Fibroblast of the aortic adventitia (primary cell): ENCODE measurements around the gene PCDH9. TPM values are rescaled to one million over a fixed set of nuclear protein-coding genes. Genes with fewer than 3 reads are reported as not detected.
"Not testable (repeated sequence)": the region's sequence is repeated elsewhere in the genome, so short reads cannot be mapped to it uniquely, and the experiment has no call there.

Experiments
- DNase-seq: peaks from one replicate; pipeline ENCODE4 v3.0.0-alpha.2; 2010; ENCODE audit warnings: low read depth
- H3K4me3 ChIP-seq: 2 replicates; pipeline ENCODE4 v1.5.1; 2011; ENCODE audit warnings: low read depth, mild to moderate bottlenecking, control low read depth, low read length, moderate library complexity
- total RNA-seq: library from RNA; depleted of rRNA; stranded (reverse); fragments of >200 nt; gene quantifications from 2 replicates; pipeline ENCODE4 v1.2.3, GENCODE V29; 2012; ENCODE audit warnings: low replicate concordance
- TF ChIP-seq, protein P1 (sequence below): IDR thresholded peaks from 2 replicates; pipeline ENCODE4 v1.5.1; 2011; ENCODE audit warnings: mild to moderate bottlenecking, low read length, control low read depth, inconsistent platforms; ENCODE audit not compliant: insufficient read depth

PCDH9 gene
- total RNA-seq, 1 donor, result 19.0 TPM

DNA sequence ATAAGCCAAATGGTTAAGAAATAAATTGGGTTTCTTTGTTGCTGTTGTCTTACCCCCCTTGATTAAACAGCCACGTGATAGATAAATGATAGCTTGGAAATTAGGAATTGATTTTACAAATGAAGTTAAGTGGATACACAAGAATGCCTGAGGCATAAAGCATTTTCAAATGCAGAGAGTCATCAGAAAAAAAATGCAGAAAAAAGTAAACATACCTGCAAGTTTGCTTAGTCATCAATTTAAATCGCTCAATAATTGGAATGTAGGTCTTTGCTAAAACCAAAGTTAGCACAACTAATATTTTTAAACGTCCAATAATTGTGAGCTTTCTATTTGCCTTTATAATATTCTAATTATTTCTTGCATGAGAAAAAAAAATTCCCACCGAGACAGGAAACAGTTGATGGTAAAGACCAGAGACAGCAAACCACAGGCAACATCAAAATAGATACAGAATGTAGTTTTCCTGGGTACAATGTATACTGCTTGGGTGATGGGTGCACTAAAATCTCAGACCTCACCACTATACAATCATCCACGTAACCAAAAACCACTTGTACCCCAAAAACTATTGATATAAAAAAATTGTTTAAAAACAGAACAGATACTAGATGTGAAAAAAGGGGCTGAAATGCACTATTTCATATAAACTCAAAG lies 924.0 kb downstream of the PCDH9 start:
- no peak for DNase-seq
- TF ChIP-seq, protein P1, sequence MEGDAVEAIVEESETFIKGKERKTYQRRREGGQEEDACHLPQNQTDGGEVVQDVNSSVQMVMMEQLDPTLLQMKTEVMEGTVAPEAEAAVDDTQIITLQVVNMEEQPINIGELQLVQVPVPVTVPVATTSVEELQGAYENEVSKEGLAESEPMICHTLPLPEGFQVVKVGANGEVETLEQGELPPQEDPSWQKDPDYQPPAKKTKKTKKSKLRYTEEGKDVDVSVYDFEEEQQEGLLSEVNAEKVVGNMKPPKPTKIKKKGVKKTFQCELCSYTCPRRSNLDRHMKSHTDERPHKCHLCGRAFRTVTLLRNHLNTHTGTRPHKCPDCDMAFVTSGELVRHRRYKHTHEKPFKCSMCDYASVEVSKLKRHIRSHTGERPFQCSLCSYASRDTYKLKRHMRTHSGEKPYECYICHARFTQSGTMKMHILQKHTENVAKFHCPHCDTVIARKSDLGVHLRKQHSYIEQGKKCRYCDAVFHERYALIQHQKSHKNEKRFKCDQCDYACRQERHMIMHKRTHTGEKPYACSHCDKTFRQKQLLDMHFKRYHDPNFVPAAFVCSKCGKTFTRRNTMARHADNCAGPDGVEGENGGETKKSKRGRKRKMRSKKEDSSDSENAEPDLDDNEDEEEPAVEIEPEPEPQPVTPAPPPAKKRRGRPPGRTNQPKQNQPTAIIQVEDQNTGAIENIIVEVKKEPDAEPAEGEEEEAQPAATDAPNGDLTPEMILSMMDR, result no peak
- no peak overlapping the region for H3K4me3 ChIP-seq

DNA sequence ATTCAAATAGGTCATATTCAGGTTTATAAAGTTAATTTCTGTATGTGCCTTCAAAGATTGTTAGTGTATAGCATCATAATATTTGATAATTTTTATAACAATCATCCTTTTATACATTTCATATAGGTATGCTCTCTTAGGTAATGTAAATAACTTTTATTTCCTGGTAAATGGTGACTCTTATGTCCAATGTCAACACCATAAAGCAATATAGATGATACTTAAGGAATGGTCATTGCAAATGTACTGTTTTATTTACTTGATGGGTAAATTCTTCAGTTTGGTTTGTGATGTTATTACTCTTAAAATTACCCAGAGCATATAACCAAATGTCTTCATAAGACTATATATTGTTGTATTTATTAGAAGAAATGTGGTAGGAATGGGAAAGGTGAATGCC lies 928.7 kb downstream of the PCDH9 start:
- TF ChIP-seq, protein P1, result no peak
- H3K4me3 ChIP-seq, result no peak overlapping the region
- DNase-seq, result no peak

DNA sequence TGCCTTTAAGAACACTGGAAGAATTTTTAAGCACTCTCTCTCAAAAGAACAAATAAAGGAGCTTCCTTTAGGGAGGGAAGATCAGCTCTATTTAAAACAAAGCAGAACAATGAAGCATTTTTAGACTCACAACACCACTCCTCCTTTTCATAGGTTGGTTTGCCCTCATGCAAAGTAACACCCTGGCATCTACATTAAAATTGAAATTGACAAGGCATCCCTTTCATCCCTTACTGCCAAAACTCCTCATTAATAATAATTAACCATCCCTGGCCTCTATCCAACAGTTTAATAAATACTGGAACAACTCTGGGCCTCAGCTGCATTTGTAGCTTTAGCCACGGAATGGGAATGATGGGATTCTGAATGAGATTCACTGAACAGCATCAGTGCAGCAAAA lies 929.1 kb downstream of the PCDH9 start:
- H3K4me3 ChIP-seq, result no peak overlapping the region
- TF ChIP-seq, protein P1, result no peak
- no peak for DNase-seq

- H3K4me3 ChIP-seq, result no peak overlapping the region
- TF ChIP-seq, protein P1, result no peak
- DNase-seq, result no peak
These were observed 933.3 kb downstream of the PCDH9 start for GRCh38 chr13:66296875-66297274.

GRCh38 chr13:66296328-66296727 lies 933.8 kb downstream of the PCDH9 start:
- no peak for DNase-seq
- H3K4me3 ChIP-seq, result no peak overlapping the region
- TF ChIP-seq, protein P1, result no peak

DNA sequence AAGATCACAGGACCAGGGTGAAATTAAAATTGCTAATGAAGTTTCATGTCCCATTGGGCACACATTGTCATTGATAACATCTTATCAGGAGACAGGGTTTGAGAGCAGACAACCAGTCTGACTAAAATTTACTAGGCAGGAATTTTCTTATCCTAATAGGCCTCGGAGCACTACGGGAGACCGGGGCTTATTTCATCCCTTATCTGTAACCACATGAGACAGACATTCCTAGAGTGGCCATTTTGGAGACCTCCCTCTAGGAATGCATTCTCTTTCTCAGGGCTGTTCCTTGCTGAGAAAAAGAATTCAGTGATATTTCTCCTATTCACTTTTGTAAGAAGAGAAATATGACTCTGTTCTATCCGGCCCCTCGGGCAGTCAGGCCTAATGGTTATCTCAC lies 943.3 kb downstream of the PCDH9 start:
- not testable (repeated sequence) for H3K4me3 ChIP-seq, DNase-seq

DNA sequence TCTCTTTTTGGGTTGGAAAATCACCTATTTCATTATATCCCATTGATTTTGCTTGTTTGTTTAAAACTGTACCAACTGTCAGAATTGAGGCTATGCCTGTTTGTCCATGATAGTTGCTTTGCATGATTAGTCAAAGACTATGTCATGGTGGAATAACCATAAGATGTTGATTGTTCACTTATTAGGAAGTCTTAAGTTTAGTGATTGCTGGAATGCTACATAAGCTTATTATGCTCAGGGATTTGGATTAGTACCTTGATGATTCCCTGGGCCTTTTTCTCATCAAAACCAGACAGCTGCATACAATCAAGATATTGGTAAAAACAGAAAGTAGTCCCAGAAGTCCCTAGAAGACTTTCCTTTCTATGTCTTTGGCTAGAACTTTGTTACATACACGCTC lies 954.7 kb downstream of the PCDH9 start:
- TF ChIP-seq, protein P1, result no peak
- no peak for DNase-seq
- no peak overlapping the region for H3K4me3 ChIP-seq
